ENCODE measurements around the gene HRK.

HRK gene

GRCh38 chr12:116881325-116881876, at the start of gene HRK:
TSS of gene HRK (minus strand) at chr12:116881441. CDS start at chr12:116881307, 134 bp downstream.
- H3K27ac ChIP-seq = no peak within 1 kb of the TSS

GRCh38 chr12:116929885-116930284, 48.6 kb upstream of the HRK start:
- no peak for TF ChIP-seq ZFX (IDR thresholded peaks at IDR 0.05)
- TF ChIP-seq, protein P1, sequence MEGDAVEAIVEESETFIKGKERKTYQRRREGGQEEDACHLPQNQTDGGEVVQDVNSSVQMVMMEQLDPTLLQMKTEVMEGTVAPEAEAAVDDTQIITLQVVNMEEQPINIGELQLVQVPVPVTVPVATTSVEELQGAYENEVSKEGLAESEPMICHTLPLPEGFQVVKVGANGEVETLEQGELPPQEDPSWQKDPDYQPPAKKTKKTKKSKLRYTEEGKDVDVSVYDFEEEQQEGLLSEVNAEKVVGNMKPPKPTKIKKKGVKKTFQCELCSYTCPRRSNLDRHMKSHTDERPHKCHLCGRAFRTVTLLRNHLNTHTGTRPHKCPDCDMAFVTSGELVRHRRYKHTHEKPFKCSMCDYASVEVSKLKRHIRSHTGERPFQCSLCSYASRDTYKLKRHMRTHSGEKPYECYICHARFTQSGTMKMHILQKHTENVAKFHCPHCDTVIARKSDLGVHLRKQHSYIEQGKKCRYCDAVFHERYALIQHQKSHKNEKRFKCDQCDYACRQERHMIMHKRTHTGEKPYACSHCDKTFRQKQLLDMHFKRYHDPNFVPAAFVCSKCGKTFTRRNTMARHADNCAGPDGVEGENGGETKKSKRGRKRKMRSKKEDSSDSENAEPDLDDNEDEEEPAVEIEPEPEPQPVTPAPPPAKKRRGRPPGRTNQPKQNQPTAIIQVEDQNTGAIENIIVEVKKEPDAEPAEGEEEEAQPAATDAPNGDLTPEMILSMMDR (conservative IDR thresholded peaks at IDR 0.05) = no peak
- no peak overlapping the region for H3K27ac ChIP-seq

More at GRCh38 chr12:116881325-116881876, at the start of gene HRK:
- TF ChIP-seq, protein P1 (conservative IDR thresholded peaks at IDR 0.05) = peak; percentile 18
- TF ChIP-seq ZFX (IDR thresholded peaks at IDR 0.05) = no peak

DNA sequence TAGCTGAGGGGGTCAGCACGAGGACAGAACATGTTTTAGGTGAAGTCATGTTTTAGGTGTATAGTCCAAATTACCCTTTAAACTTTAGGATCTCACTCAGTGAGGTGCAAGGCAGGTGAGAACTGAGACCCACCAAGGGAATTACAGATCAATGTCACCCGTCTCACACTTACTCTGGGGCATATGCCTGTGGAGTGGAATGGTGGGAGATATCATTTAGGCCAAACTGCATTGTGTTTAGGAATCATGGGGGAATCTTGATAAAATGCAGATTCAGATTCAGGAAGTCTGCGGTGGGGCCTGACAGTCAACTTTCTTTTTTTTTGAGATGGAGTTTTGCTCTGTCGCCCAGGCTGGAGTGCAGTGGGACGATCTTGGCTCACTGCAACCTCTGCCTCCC, 47.3 kb upstream of the HRK start:
- H3K27ac ChIP-seq = no peak overlapping the region
- TF ChIP-seq, protein P1 (conservative IDR thresholded peaks at IDR 0.05) = no peak
- no peak for TF ChIP-seq ZFX (IDR thresholded peaks at IDR 0.05)

DNA sequence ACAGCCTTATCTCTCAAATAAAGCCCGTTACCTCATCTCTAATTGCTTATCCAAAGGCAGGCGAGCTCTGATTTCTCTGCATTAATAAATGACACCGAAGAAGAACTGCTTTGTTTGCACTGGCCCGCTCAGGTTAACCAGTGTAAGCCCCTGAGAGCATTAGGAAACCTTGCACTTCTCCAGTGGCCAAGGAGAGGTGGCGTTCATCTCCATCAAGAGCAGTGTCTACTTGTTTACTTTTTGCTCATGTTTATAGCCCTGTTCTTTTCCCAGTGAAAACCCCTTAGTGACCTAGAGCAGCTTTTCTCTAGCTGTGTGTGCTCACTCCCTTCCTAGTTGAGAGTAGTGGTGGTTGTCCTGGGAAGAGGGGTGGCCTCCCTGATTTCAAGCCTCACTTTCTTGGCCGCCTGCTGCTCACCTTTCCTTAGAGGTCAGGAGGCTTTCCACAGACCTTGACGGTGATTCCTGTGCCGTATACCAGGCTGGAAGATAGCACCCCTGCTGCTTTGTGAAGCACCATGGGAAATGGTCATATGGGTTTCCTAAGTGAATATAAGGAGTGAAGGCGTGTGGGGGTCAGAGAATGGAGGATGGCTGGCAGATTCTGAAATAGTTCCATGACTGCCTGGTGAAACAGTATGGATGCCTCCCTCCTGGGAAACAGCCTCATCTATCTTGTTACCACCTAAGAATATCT, 46.2 kb upstream of the HRK start:
- TF ChIP-seq ZFX (IDR thresholded peaks at IDR 0.05) = no peak
- TF ChIP-seq, protein P1 (conservative IDR thresholded peaks at IDR 0.05) = no peak
- no peak overlapping the region for H3K27ac ChIP-seq

DNA sequence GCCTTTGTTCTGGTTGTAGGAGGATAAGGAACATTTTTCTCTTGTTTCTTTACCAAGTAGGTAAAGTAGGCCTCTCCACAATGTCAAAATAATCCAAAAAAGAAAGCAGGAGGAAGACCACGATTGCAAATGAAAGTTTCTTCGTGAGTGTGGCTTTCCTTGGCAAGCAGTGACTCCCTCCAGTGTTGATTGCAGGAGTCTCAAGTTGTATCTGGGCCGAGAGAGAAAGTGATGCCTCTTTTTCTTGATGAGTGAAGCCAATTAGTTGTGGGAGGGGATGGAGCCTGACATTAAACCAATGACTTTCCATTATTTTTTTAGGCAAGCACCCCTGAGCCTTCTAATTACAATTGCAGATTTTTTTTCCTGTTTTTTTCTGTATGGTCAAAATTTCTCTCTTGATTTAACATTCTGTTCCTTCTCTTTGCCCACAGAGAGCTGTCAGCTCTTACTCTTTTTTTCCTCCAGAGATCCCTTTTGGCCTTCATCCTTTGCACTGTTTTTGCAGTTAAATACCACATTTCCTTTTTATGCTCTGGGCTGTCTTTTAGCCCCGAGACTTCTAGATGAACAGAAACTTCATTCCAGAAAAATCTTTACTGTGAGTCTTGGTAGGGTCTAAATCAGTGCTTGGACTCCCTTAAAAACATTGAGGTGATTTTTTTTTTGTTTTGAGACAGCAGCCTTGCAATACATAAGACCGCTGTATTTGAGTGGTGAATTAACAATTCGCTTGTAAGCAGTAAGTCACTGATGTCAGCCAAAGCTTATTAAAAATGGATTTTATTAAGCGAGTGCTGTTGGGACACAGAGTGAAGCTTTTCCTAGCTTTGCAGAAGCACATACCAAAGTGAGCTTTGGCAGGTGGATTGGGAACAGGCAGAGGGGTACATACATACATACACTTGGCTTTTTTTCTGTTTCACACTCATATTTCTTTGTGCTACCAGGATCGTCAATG, 45.3 kb upstream of the HRK start:
- no peak overlapping the region for H3K27ac ChIP-seq

DNA sequence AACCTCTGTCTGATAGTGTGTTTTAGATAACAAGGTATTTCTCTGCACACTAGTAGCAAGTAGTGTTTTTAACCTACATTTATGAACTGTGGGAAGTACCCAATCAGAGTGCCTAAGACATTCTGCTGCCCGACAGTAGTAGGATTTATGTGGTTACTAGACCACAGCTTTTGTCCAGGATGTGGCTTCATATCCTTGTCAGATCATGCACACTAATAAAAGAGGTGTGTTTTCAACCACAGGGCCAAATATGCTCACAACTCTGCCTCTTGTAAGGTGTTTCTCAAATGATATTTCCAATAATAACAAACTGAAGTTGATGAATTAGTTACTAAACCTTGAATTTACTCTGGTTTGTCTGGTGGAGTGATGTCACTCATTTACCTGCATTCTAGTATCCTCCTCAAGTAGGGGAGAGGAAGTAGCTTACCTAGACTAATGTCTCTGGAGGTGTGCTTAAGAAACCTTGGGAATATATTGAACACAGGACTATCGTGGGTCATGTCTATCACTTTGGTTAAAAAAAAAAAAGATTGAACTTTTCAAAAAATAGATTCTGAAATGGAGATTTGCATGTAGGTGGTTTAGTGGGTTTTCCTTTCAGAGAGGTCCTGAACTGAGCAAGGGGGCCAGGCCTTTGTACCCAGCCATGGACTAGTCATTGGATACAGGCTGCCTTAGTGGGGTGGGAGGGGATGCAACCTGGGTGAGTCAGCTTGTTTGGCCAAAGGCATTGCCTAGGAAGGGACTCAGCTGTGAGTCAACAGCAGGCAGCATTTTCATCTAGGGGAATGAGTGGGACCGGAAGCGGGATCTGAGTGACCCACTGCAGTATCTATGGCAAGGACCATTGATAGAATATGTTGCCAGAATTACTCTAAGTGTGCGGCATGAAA, 43.6 kb upstream of the HRK start:
- peak overlapping the region; percentile 33 for H3K27ac ChIP-seq

More for the DNA sequence above, 45.3 kb upstream of the HRK start:
- no peak for TF ChIP-seq ZFX (IDR thresholded peaks at IDR 0.05)
- TF ChIP-seq, protein P1 (conservative IDR thresholded peaks at IDR 0.05) = no peak

More for the DNA sequence above, 43.6 kb upstream of the HRK start:
- TF ChIP-seq ZFX (IDR thresholded peaks at IDR 0.05) = no peak
- TF ChIP-seq, protein P1 (conservative IDR thresholded peaks at IDR 0.05) = no peak

Data from C4-2B (cell line).